HG03469 (cell line): Measurements from ENCODE around the gene XIRP1.

Experiments
- ATAC-seq: cut with Tn5 transposase; IDR thresholded peaks from one replicate; pipeline ENCODE4 v1.9.1; 2021; ENCODE audit warnings: mild to moderate bottlenecking, moderate library complexity, moderate number of reproducible peaks; ENCODE audit not compliant: unreplicated experiment

The XIRP1 gene

GRCh38 chr3:39168156-39168780, 24.1 kb downstream of the XIRP1 start:
- ATAC-seq: no peak

- ATAC-seq: no peak
These were observed 25.4 kb downstream of the XIRP1 start for GRCh38 chr3:39166932-39167532.

- no peak for ATAC-seq
These were observed 26.2 kb downstream of the XIRP1 start for GRCh38 chr3:39166134-39166710.

- no peak for ATAC-seq
These were observed 26.9 kb downstream of the XIRP1 start for GRCh38 chr3:39165518-39165917.

GRCh38 chr3:39164414-39164813, 28.0 kb downstream of the XIRP1 start:
- no peak for ATAC-seq

GRCh38 chr3:39158148-39158715, 34.2 kb downstream of the XIRP1 start:
- no peak for ATAC-seq

GRCh38 chr3:39157359-39157758, 35.0 kb downstream of the XIRP1 start:
- no peak for ATAC-seq

- ATAC-seq: no peak
These were observed 36.0 kb downstream of the XIRP1 start for GRCh38 chr3:39156421-39156820.

- no peak for ATAC-seq
These were observed 37.9 kb downstream of the XIRP1 start for GRCh38 chr3:39154280-39155021.

GRCh38 chr3:39153977-39154279, 38.5 kb downstream of the XIRP1 start:
- ATAC-seq: no peak

- ATAC-seq: no peak
These were observed 41.4 kb downstream of the XIRP1 start for GRCh38 chr3:39150803-39151631.

GRCh38 chr3:39150148-39150802, 42.1 kb downstream of the XIRP1 start:
- ATAC-seq: no peak

GRCh38 chr3:39149498-39150147, 42.8 kb downstream of the XIRP1 start:
- no peak for ATAC-seq

GRCh38 chr3:39149059-39149455, 43.3 kb downstream of the XIRP1 start:
- no peak for ATAC-seq

- no peak for ATAC-seq
These were observed 43.8 kb downstream of the XIRP1 start for GRCh38 chr3:39148435-39149058.

- ATAC-seq: no peak
These were observed 44.5 kb downstream of the XIRP1 start for GRCh38 chr3:39147711-39148434.

- no peak for ATAC-seq
These were observed 45.5 kb downstream of the XIRP1 start for GRCh38 chr3:39146611-39147591.
